HFFc6 (cell line): Measurements from ENCODE around the gene HERPUD1. TPM values are rescaled to one million over a fixed set of nuclear protein-coding genes. Genes with fewer than 3 reads are reported as not detected.
"Not testable (repeated sequence)": the region's sequence is repeated elsewhere in the genome, so short reads cannot be mapped to it uniquely, and the experiment has no call there.

Experiments
- DNase-seq: peaks from one replicate; pipeline ENCODE4 v3.0.0-alpha.2; 2018
- H3K27ac Mint-ChIP-seq: 2 replicates; pipeline ENCODE4 v1.8.0; 2020; ENCODE audit warnings: mild to moderate bottlenecking, mixed read lengths
- H3K27me3 Mint-ChIP-seq: 2 replicates; pipeline ENCODE4 v1.8.0; 2021; ENCODE audit warnings: mild to moderate bottlenecking, moderate library complexity, mixed read lengths; ENCODE audit not compliant: insufficient read depth
- H3K36me3 Mint-ChIP-seq: 2 replicates; pipeline ENCODE4 v1.8.0; 2021; ENCODE audit warnings: low read depth, mixed read lengths
- H3K4me1 Mint-ChIP-seq: 2 replicates; pipeline ENCODE4 v1.8.0; 2020; ENCODE audit warnings: low read depth, mixed read lengths
- H3K4me3 Mint-ChIP-seq: 2 replicates; pipeline ENCODE4 v1.8.0; 2020; ENCODE audit warnings: mild to moderate bottlenecking, moderate library complexity, mixed read lengths
- H3K9me3 Mint-ChIP-seq: 2 replicates; pipeline ENCODE4 v1.8.0; 2020; ENCODE audit warnings: mild to moderate bottlenecking, mixed read lengths
- CTCF ChIP-seq: fragments of 200-600 bp; sonication (generic); IDR thresholded peaks from 2 replicates; pipeline ENCODE4 v1.5.0; 2021; ENCODE audit warnings: antibody characterized with exemption, mild to moderate bottlenecking
- long read RNA-seq: library from polyadenylated mRNA; unstranded; transcript quantifications from one replicate; pipeline ENCODE4 v2.0.0, GENCODE V29; 2019
- total RNA-seq, 6 experiments: library from RNA; stranded (reverse); fragmentation: NEBNext Ultra II Directional; extraction: Animal tissue kit (Norgen Biotek cat#: 25700); gene quantifications; 2 replicates in 1 of 6; 3 replicates in 5 of 6; pipeline ENCODE4 v1.2.3, GENCODE V29; 2021

HERPUD1 gene
- 100 to 1,000 TPM in 3 of 6 experiments, 10 to 100 TPM in 3; 87.9 to 109 (median 96.9) TPM for total RNA-seq
- long read RNA-seq, transcript HERPUD1-201 (8 exons, 1,862 nt) = minor isoform, 10 of 200 reads
- long read RNA-seq, transcript HERPUD1-204 (8 exons, 2,946 nt) = major isoform, 165 of 200 reads
- long read RNA-seq, partial matches to known transcripts = 6 of 200 reads
- long read RNA-seq, other reads (novel, unspliced or antisense) = 13 of 200 reads

DNA sequence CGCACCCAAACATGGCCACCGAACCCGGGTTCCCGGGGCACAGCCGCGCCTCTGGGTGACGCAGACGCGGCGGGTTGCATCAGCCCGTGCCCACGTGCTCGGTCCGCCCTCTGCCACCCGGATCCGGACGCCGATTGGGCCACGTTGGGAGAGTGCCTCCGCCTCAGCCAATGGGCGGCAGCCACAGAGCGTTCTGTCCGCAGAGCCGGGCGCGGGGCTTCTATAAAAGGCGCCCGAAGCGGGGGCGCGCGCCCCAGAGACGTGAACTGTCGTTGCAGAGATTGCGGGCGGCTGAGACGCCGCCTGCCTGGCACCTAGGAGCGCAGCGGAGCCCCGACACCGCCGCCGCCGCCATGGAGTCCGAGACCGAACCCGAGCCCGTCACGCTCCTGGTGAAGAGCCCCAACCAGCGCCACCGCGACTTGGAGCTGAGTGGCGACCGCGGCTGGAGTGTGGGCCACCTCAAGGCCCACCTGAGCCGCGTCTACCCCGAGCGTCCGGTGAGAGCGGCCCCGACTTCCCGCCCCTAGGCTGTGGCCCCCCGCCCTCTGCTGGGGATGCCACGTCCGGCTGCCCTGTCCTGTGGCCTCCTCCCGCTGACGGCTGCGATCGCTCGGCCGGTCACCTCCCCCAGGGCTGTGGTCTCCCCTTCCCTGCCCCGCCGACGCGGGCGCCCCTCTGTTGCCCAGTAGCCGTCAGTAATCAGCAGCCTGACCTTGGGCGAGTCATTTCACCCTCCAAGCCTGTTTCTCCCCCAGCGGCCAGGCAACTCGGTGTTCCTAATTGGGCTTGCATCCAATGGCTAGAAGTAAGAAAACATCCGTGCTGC is at the start of gene HERPUD1:
TSS of gene HERPUD1 (plus strand) at position 251 of the 829 bp plus-strand sequence. CDS start at position 354, 103 bp downstream.
- peak within 1 kb of the TSS; percentile 95 for H3K27ac Mint-ChIP-seq
- peak within 1 kb of the TSS; percentile 99 for H3K4me3 Mint-ChIP-seq
- peaks cover 34% of the 10 kb centered on the region for H3K4me1 Mint-ChIP-seq
- peaks cover 13% of the 10 kb centered on the region for H3K27me3 Mint-ChIP-seq
- peak; percentile 98 for DNase-seq
- no peaks in the 10 kb centered on the region for H3K9me3 Mint-ChIP-seq
- peaks cover 37% of the 10 kb centered on the region for H3K36me3 Mint-ChIP-seq
- peak; percentile 65 for TF ChIP-seq CTCF

GRCh38 chr16:56883586-56883985 is 48.4 kb upstream of the HERPUD1 start:
- DNase-seq = no peak
- H3K9me3 Mint-ChIP-seq = no peaks in the 10 kb centered on the region
- no peaks in the 10 kb centered on the region for H3K36me3 Mint-ChIP-seq
- H3K4me3 Mint-ChIP-seq = no peak overlapping the region
- peaks cover 19% of the 10 kb centered on the region for H3K27me3 Mint-ChIP-seq
- no peak for TF ChIP-seq CTCF
- H3K4me1 Mint-ChIP-seq = no peaks in the 10 kb centered on the region
- H3K27ac Mint-ChIP-seq = no peak overlapping the region

DNA sequence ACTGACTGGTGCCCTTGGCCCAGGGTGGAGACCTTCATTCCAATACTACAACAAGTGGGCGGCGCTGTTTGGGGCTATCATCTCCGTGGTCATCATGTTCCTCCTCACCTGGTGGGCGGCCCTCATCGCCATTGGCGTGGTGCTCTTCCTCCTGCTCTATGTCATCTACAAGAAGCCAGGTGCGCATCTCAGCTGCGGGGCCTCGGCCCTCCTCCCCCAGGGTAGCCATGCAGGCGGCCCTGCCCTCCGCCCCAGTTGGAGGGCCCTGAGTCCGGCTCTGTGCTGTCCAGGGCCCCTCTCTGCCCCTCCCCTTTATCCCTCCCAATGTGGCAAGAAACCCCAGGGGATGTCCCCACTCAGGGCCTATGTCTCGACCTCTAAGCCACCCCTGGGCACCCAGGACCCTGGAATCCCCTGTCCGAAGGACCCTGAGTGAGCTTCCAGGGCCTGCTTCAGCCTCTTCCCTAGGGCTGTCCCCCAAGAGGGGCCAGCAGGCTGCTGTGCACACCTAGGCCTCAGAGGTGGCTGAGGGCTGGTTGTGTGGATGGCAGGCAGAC is 47.8 kb upstream of the HERPUD1 start:
- Mint-ChIP-seq H3K36me3 (no peaks in the 10 kb centered on the region), H3K4me1 (no peaks in the 10 kb centered on the region), H3K4me3 (no peak overlapping the region), H3K27me3 (peaks cover 19% of the 10 kb centered on the region), H3K9me3 (no peaks in the 10 kb centered on the region), H3K27ac (no peak overlapping the region)
- no peak for DNase-seq
- no peak for TF ChIP-seq CTCF

DNA sequence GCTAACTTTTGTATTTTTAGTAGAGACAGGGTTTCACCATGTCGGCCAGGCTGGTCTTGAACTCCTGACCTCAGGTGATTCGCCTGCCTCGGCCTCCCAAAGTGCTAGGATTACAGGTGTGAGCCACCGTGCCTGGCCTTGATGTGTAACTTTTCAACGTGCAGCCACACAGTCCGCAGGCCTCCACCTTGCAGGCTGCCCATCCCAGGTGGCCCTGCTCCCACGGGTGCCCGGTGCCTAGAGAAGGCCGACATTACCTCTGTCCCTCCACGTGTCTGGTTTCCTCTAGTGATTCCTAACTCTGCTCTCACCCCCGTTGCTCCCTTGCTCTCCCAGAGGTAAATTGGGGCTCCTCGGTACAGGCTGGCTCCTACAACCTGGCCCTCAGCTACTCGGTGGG is 47.0 kb upstream of the HERPUD1 start:
- H3K27me3 Mint-ChIP-seq = peaks cover 16% of the 10 kb centered on the region
- H3K36me3 Mint-ChIP-seq, H3K27ac Mint-ChIP-seq, H3K9me3 Mint-ChIP-seq, H3K4me1 Mint-ChIP-seq, DNase-seq, H3K4me3 Mint-ChIP-seq: not testable (repeated sequence)

- Mint-ChIP-seq H3K36me3 (no peaks in the 10 kb centered on the region), H3K9me3 (no peaks in the 10 kb centered on the region), H3K27ac (no peak overlapping the region), H3K27me3 (peaks cover 16% of the 10 kb centered on the region), H3K4me1 (no peaks in the 10 kb centered on the region), H3K4me3 (no peak overlapping the region)
- no peak for DNase-seq
- TF ChIP-seq CTCF = no peak
These were observed 46.3 kb upstream of the HERPUD1 start for GRCh38 chr16:56885446-56886162.
